ENCODE results near the gene BTNL2.

The BTNL2 gene

GRCh38 chr6:32406857-32407256, at the start of gene BTNL2:
BTNL2 (minus strand) TSS chr6:32407181; CDS start chr6:32407123, 58 bp downstream.
- H3K4me3 ChIP-seq (ENCODE audit: low read depth, low read length) = no peak within 1 kb of the TSS
- TF ChIP-seq MYC (IDR thresholded peaks at IDR 0.05; ENCODE audit: low read depth, low read length) (no peak), CTCF (IDR thresholded peaks at IDR 0.05; ENCODE audit: low read depth, low read length) (no peak), POLR2A (IDR thresholded peaks at IDR 0.05; ENCODE audit: extremely low read depth, insufficient read length) (no peak), MAX (IDR thresholded peaks at IDR 0.05; ENCODE audit: low read depth, low read length) (no peak)
- no peak for DNase-seq (ENCODE audit: low read depth)

GRCh38 chr6:32449088-32449736, 42.2 kb upstream of the BTNL2 start:
- DNase-seq (ENCODE audit: low read depth) = no peak
- no peak overlapping the region for H3K4me3 ChIP-seq (ENCODE audit: low read depth, low read length)
- TF ChIP-seq MYC (IDR thresholded peaks at IDR 0.05; ENCODE audit: low read depth, low read length) (no peak), CTCF (IDR thresholded peaks at IDR 0.05; ENCODE audit: low read depth, low read length) (no peak), MAX (IDR thresholded peaks at IDR 0.05; ENCODE audit: low read depth, low read length) (no peak), POLR2A (IDR thresholded peaks at IDR 0.05; ENCODE audit: extremely low read depth, insufficient read length) (no peak)

- no peak overlapping the region for H3K4me3 ChIP-seq (ENCODE audit: low read depth, low read length)
- TF ChIP-seq MYC (IDR thresholded peaks at IDR 0.05; ENCODE audit: low read depth, low read length) (no peak), POLR2A (IDR thresholded peaks at IDR 0.05; ENCODE audit: extremely low read depth, insufficient read length) (no peak), CTCF (IDR thresholded peaks at IDR 0.05; ENCODE audit: low read depth, low read length) (no peak), MAX (IDR thresholded peaks at IDR 0.05; ENCODE audit: low read depth, low read length) (no peak)
- no peak for DNase-seq (ENCODE audit: low read depth)
Measured at GRCh38 chr6:32447932-32448331, 41.0 kb upstream of the BTNL2 start.

- DNase-seq (ENCODE audit: low read depth) = no peak
- H3K4me3 ChIP-seq (ENCODE audit: low read depth, low read length) = no peak overlapping the region
- TF ChIP-seq MAX (IDR thresholded peaks at IDR 0.05; ENCODE audit: low read depth, low read length) (no peak), POLR2A (IDR thresholded peaks at IDR 0.05; ENCODE audit: extremely low read depth, insufficient read length) (no peak), CTCF (IDR thresholded peaks at IDR 0.05; ENCODE audit: low read depth, low read length) (no peak), MYC (IDR thresholded peaks at IDR 0.05; ENCODE audit: low read depth, low read length) (no peak)
Measured at GRCh38 chr6:32445321-32445854, 38.4 kb upstream of the BTNL2 start.

GRCh38 chr6:32444433-32444832, 37.5 kb upstream of the BTNL2 start:
- DNase-seq (ENCODE audit: low read depth) = no peak

More at GRCh38 chr6:32444433-32444832, 37.5 kb upstream of the BTNL2 start:
- TF ChIP-seq MAX (IDR thresholded peaks at IDR 0.05; ENCODE audit: low read depth, low read length) = no peak
- no peak for TF ChIP-seq CTCF (IDR thresholded peaks at IDR 0.05; ENCODE audit: low read depth, low read length)
- no peak for TF ChIP-seq POLR2A (IDR thresholded peaks at IDR 0.05; ENCODE audit: extremely low read depth, insufficient read length)
- TF ChIP-seq MYC (IDR thresholded peaks at IDR 0.05; ENCODE audit: low read depth, low read length) = no peak
- H3K4me3 ChIP-seq (ENCODE audit: low read depth, low read length) = no peak overlapping the region
